ENCODE measurements around the gene LRRC14B.
"Not testable (repeated sequence)": the region's sequence is repeated elsewhere in the genome, so short reads cannot be mapped to it uniquely, and the experiment has no call there.

Gene LRRC14B

DNA sequence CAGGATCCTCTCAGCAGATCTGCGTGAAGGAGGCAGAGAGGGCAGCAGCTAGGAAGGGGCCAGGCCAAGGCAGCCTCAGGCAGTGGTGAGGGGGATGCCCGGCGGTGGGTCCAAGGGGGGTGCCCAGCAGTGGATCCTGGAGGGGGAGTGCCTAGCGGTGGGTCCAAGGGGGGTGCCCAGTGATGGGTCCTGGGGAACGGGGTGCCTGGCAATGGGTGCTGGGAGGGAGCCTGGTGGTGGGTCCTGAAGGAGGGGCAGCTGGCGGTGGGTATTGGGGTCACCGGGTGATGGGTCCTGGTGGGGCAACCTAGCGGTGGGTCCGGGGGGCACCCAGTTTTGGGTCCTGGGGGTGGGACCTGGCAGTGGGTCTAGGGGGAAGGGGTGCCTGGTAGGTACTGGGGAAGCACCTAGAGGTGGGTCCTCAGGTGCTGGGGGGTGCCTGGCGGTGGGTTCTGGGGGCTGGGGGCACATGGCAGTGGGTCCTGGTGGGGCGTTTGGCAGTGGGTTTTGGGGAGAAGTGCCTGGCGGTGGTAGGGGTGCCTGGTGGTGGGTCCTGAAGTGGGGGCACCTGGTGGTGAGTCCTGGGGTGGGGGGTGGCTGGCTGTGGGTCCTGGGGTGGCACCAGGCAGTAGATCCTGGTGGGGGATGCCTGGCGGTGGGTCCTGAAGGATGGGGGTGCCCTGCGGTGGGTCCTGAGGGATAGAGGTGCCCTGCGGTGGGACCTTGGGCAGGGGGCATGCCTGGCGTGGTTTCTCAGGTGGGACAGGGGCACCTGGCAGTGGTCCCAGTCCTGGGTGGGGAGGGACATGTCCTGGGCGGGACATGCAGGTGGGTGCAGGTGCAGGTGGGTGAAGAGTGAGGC, 1.9 kb downstream of the LRRC14B start:
- no peak for DNase-seq (ENCODE audit: low read depth)

DNA sequence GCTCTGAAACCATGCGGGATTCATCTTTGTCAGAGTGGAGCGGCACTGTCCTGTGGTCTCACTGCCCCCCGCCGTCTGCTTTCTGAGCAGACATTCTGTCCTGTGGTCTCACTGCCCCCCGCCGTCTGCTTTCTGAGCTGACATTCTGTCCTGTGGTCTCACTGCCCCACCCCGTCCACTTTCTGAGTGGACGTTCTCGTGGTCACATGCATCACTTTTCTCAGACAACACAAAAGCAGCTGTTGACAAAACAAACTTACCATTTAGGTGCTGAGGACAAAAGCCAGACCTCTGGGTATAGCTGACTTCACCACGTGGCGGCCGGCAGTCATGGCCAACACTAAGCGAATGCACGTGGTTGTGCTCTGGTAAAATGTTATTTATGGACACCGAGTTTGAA, 2.8 kb downstream of the LRRC14B start:
- no peak for DNase-seq (ENCODE audit: low read depth)

DNA sequence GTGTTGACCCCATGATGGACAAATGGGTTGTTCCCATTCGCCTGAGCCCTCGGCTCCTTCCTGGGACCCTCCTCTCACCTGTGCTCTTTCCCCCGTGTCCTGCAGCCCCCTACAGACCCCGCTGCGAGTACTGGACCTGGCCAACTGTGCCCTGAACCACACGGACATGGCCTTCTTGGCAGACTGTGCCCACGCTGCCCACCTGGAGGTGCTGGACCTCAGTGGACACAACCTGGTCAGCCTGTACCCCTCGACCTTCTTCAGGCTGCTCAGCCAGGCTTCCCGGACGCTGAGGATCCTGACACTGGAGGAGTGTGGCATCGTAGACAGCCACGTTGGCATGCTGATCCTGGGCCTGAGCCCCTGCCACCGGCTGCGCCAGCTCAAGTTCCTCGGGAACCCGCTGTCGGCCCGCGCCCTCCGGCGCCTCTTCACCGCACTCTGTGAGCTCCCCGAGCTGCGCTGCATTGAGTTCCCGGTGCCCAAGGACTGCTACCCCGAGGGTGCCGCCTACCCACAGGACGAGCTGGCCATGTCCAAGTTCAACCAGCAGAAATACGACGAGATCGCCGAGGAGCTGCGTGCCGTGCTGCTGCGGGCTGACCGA, 3.4 kb downstream of the LRRC14B start:
- no peak for DNase-seq (ENCODE audit: low read depth)

DNA sequence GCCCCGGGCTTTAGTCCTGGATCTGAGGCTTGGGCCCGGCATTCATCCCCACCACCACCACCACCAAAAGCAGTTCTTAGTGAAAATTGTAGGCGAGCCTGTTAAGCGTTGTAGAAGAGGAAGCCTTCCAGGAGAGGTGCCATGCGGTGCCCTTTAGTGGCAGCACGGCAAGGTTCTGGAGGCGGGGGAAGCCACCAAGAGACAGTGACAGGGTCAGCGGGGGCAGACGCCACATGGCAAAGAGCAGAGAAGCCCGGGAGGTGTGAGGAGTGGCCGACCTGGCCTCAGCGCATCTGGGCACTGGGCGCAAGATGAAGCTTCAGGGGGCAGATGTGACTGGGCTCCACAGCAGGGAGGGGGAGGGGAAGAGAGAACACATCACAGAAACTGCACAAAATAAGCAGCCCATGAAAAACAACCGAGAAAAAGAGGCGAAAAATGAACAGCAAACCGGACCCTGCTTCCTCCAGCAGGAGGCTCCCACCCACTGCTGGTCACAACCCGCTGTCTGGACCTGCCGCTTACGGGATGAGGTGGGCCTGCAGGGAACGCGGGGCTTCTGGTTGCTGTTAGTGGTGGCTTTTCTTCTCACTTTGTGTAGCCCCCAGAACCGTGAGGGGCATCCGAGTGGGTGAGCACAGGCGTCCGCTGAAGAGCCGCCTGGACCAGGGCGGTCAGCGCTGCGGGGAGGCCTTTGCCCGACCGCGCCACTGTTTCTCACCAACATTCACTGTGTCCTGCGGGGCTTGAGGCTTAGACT, 4.3 kb downstream of the LRRC14B start:
- no peak for DNase-seq (ENCODE audit: low read depth)

- no peak for DNase-seq (ENCODE audit: low read depth)
Observed at GRCh38 chr5:196350-196749, 5.1 kb downstream of the LRRC14B start.

GRCh38 chr5:197031-197430, 5.7 kb downstream of the LRRC14B start:
- DNase-seq (ENCODE audit: low read depth) = not testable (repeated sequence)

- no peak for DNase-seq (ENCODE audit: low read depth)
Observed at GRCh38 chr5:197892-198489, 6.7 kb downstream of the LRRC14B start.

DNA sequence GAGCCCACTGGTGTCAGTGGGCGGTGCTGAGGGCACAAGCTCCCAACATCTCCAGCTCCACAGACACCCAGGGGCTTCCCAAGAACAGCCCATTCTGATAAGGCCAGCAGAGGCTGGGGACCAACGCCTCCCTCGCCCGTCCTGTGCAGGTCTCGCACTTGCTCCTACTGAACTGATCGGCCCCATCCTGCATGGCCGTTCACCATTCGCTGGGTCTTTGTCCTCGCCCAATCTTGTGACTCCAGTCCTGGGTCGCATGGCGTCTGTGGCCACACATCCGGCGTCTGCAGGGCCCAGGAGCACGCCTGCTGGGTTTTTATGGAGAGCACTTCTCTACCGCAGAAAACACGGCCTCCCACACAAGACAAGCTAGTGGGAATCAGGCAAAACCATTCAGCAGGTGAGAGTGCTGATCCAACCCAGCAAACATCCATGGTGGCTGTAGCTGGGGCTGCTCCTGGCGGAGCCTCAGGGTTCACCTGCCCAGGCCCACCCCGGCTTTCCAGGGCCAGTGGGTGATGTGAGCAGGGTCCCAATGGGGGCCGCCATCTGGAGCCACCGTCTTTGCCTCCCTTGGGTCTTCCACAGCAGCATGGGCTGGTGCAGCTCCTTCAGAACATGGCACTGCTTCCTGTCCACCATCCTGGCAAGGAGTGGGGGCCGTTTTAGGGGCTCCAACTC, 7.4 kb downstream of the LRRC14B start:
- DNase-seq (ENCODE audit: low read depth) = no peak

GRCh38 chr5:199197-199949, 8.1 kb downstream of the LRRC14B start:
- DNase-seq (ENCODE audit: low read depth) = no peak

DNA sequence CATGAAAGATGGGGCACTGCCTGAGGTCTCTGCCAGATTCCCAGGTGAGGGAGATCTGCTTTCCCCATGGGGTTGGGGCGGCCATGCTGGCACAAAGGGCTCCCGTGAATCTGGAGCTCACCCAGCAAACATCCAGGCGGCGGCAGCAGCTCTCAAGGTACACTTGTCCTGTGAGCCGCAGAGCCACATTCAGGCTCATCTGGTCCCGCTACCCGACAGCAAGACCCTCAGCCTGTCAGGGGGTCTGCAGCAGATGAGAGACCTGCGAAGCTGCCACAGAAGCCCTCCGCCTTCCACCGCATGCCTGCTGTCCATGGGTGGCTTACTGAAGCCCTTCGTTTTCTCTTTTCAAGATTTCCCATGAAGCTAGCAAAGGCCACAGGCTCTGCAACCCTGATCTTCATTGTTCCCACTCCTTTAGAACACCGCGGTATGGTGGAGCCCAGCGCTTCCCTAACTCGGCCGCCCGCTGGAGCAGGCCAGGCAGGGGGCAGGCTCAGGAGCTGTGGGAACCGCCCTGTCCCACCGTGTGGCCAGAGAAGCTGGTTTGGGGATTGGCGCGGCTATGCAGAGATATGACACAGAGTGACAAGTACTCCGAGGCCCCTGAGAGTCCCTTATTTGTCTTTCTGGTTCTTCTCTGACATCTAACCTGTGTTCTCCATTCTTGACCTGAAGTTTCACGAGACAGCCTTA, 8.8 kb downstream of the LRRC14B start:
- no peak for DNase-seq (ENCODE audit: low read depth)

DNA sequence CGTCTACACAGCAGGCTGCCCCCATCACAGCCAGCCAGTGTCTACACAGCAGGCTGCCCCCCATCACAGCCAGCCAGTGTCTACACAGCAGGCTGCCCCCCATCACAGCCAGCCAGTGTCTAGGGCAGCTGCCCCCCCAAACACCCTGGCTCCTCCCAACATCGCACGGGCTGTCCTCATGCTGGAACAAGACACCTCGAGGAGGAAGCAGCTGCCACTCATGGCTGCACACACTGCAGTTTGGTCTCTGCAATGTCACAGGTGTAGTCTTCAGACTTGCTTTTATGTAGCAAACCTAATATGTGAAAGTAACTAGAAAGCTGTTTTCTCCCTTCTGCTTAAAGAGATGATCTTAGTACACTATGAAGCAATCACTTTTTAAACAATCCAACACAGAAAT, 9.7 kb downstream of the LRRC14B start:
- DNase-seq (ENCODE audit: low read depth) = no peak

DNA sequence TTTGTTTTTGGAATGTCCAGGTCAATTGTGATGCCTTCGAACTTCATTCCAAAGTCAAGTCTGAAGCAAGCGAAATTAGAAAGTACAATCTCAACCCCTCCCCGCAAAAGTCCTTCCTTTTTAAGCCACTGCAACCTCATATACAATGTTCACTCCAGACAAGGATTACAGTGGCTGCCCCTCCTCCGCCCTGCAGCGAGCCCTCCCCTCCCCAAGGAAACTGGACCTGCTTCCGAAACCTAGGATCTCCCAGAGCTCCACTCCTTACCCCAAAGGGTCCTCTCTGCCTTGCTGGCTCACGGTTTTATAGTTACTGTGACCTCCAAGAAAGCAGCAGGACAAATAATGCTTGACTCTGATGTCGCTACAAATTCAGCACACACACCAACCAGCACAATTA, 10.4 kb downstream of the LRRC14B start:
- DNase-seq (ENCODE audit: low read depth) = no peak

DNA sequence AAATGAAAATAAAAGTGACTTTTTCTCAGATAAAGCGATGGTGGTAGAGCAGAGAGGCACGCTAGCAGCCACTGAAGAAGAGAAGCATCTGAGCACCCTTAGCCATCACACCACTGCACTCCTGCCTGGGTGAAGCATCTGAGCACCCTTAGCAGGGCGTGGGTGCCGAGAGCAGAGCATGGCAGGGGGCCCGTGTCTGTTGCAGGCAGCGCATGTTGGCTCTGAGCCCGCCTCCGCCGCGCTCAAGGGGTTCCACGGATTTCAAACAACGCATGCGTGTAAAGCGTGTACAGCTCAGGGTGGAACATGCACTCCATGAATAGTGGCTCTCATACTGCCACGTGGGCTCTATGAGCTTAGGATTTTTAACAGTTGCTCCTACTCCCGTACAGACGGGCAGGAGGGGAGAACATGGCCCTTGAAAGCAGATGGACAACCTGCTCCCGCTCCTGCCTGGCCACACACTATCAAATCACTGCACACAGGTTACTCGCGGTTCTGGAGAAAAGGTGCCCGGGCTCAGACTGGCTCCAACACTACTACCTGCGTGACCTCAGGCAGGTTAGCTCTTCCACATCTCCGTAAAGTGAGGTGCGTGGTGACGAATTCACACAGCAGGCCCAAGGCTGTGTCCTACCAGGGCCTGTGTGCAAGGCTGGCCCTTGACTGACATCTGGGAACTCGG, 12.1 kb downstream of the LRRC14B start:
- no peak for DNase-seq (ENCODE audit: low read depth)

GRCh38 chr5:204001-204400, 12.7 kb downstream of the LRRC14B start:
- DNase-seq (ENCODE audit: low read depth) = no peak

DNA sequence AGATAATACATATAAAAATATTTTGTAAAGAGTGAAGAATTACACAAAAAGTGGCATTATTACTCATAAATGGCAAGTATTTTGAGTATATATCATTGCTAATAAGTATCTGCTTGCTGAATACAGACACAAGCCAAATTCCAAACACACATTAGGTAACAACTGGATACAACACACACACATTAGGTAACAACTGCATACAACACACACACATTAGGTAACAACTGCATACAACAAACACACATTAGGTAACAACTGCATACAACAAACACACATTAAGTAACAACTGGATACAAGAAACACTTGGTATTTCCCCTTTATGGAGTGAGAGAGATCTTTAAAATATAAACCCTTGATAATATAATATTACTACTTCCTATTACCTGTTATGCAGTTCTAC, 13.2 kb downstream of the LRRC14B start:
- DNase-seq (ENCODE audit: low read depth) = no peak

GRCh38 chr5:204966-205670, 13.8 kb downstream of the LRRC14B start:
- no peak for DNase-seq (ENCODE audit: low read depth)

- no peak for DNase-seq (ENCODE audit: low read depth)
Observed at GRCh38 chr5:206406-206805, 15.1 kb downstream of the LRRC14B start.

- DNase-seq (ENCODE audit: low read depth) = no peak
Observed at GRCh38 chr5:206927-207536, 15.7 kb downstream of the LRRC14B start.

- DNase-seq (ENCODE audit: low read depth) = no peak
Observed at GRCh38 chr5:207599-207998, 16.3 kb downstream of the LRRC14B start.
